Measurements from ENCODE around the gene LSMEM2.
"Not testable (repeated sequence)": the region's sequence is repeated elsewhere in the genome, so short reads cannot be mapped to it uniquely, and the experiment has no call there.

The LSMEM2 gene

DNA sequence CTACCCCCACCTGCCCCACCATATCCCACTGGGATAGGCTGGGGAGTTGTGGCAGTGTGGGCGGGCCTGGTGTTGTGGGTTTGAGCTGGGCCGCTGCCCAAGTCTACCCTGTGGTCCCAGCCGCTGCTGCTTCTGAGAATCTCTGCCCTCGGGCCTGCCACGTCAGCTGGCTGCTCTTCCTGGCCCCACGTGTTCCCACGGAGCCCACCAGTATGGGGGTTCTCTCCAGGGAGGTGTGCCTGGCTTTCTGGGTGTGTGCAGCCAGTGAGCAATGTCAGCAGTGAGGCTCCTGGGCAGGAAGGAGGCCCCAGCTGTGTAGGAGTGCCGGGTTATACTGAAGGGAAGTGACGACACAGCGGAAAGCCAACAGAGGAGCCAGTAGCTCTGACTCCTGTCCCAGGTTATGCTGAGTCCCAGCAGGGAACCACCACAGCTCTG is 32.4 kb upstream of the LSMEM2 start:
- DNase-seq, result peak; percentile 77

GRCh38 chr3:50248387-50248786 is 30.5 kb upstream of the LSMEM2 start:
- no peak for DNase-seq

DNA sequence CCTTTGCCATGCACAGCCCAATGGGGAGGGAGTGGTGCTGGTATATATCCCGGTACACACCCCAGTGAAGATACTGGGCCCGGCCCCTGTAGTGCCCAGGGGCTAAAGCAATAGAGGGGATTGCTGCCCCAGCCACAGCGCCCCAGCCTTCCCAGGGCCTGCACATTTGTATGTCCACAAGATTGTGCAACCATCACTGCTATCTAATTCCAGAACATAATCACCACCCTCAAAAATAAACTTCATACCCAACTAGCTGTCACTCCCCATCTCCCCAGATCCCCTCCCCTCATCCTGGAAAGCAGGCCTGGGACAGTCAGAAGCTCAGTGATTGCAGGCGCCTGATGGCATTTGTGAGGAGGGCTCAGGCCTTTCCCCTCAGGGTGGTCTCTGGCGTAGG is 29.4 kb upstream of the LSMEM2 start:
- DNase-seq, result no peak

DNA sequence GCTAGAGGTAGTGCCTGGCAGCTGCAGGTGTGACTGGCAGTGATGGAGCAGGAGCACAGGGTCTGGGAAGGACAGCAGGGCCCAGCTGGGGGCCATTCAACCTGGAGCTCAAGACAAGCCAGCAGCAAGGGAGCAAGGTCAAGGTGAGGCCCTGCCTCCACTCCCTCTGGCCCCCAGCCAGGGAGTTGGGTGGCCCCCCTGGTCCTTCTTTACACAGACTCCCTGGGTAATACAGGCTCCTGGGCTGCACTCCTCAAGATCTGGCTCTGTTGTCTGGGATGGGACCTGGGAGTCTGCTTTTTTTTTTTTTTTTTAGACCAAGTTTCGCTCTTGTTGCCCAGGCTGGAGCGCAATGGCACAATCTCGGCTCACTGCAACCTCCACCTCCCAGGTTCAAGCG is 28.4 kb upstream of the LSMEM2 start:
- no peak for DNase-seq

DNA sequence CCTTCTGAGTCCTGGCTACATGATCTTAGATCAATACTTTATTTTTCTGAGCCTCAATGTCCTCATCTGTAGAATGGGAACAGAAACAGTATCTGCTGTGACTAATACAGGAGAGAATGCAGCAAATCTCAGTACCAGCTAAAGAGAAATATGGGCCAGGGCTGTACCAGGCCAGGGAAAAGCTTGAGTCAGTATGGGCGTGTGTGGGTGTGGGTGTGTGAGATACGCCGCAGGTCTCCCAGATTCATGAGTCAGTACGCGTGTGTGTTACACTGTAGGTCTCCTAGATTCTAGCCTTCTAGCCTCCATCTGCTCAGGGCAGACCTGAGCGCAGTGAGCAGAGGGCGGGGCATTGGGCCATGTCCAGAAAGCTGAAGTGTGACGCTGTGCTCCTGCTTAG is 27.7 kb upstream of the LSMEM2 start:
- DNase-seq, result no peak

DNA sequence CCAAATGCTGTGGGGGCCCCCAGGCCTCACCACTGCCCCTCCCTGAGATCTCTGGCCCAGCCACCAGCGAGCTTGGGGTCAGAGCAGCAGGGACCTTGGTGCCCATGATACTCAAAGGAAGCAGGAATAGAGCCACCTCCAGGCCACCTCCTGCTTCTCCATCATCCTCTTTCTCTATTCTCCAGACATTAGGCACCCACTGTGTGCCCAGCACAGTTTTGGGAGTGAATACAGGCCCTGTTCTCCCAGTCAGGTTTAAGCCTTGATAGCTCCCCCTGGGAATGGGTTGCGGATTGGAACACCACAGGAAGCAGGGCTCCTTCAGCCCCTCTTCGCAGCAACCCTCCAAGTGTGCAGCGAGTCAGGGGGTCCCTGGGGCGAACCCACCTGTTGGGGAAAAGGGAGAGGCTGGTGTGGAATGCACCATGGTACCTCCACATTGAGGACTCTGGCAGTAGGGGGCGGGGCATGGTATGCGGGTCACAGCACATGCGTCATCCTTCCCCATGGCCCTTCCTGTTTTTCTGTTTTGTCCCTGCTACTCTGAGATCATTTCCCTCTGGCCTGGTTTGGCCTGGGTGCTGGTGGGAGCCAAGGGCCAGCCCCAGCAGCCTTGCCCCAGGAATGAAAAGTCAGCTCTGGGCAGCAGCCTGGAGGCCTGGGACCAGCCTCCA is 24.2 kb upstream of the LSMEM2 start:
- DNase-seq, result no peak

GRCh38 chr3:50255251-50255615 is 23.7 kb upstream of the LSMEM2 start:
- no peak for DNase-seq

GRCh38 chr3:50256978-50257890 is 21.7 kb upstream of the LSMEM2 start:
- DNase-seq, result no peak

DNA sequence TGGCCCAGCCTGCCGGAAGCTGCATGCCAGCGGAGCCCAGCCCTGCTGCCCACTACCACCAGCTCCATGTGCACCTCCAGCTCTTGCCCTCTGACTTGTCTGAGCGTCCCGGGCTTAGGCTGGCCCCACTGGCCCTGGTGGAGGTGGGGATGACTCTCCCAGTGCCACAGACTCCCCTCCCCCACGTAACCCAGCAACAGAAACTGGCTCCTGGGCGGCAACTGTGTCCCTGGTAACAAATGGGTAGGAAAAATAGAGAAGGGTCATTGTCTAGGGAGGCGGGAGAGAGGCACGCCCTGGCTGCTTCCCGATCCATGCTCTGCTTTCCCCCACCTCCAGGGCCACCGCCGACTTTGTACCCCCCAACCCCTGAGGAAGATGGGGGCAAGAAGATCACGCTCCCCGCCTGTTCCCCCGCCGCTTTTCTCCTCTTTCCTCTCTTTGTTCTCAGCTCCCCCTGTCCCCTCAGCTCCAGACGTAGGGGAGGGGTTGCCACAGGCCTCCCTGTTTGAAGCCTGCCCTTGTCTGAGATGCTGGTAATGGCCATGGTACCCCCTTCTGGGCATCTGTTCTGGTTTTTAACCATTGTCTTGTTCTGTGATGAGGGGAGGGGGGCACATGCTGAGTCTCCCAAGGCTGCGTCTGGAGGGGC is 20.7 kb upstream of the LSMEM2 start:
- DNase-seq, result no peak

GRCh38 chr3:50258979-50259378 is 19.9 kb upstream of the LSMEM2 start:
- no peak for DNase-seq

- DNase-seq, result no peak
These were observed 19.4 kb upstream of the LSMEM2 start for GRCh38 chr3:50259432-50260026.

DNA sequence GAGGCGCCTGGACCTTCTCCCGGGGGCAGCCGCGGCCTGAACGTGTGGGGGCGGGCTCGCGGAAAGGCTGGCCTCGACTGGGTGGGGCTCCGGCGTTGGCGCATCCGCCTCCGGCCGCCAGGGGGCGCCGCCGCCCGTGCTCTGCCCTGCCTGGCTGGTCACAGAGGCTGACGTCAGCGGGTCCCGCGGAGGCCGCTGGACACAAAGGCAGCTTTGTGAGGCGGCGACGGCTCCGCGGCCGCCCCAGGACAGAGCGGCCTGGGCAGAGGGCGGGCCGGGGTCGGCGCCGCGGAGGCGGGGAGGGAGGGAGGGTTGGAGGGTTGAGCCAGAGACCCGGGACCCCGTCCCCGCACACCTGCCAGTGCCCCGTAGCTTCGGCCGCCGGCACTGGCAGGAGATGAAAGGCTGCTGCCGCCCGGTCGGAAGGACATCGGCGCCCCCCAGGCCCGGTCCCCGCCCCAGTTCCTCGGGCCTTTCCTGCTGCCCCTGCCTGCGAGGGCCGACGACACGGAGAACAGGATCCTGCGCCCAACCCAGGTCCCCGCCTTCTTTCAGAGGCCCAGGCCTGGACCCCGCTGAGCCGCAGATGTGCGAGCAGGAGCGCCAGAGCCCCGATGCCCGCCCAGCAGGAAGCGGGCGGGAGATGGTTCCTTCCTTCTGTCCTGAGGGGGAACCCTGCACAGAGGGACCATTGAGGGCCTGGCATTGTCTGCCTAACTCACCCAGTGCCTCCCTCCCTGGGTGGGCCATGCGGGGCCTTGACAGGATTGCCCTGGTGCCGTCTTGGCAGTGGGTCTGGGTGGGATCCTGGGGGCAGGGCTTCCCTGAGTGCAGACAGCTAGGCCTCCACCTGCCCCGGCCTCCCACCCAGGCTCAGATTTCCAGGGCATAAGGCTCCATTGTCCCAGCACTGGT is 18.6 kb upstream of the LSMEM2 start:
- peak; percentile 84 for DNase-seq

GRCh38 chr3:50260942-50261441 is 17.9 kb upstream of the LSMEM2 start:
- no peak for DNase-seq

- DNase-seq, result no peak
These were observed 17.4 kb upstream of the LSMEM2 start for GRCh38 chr3:50261505-50261904.

GRCh38 chr3:50262200-50262599 is 16.7 kb upstream of the LSMEM2 start:
- DNase-seq, result not testable (repeated sequence)

- no peak for DNase-seq
These were observed 16.1 kb upstream of the LSMEM2 start for GRCh38 chr3:50262778-50263177.

DNA sequence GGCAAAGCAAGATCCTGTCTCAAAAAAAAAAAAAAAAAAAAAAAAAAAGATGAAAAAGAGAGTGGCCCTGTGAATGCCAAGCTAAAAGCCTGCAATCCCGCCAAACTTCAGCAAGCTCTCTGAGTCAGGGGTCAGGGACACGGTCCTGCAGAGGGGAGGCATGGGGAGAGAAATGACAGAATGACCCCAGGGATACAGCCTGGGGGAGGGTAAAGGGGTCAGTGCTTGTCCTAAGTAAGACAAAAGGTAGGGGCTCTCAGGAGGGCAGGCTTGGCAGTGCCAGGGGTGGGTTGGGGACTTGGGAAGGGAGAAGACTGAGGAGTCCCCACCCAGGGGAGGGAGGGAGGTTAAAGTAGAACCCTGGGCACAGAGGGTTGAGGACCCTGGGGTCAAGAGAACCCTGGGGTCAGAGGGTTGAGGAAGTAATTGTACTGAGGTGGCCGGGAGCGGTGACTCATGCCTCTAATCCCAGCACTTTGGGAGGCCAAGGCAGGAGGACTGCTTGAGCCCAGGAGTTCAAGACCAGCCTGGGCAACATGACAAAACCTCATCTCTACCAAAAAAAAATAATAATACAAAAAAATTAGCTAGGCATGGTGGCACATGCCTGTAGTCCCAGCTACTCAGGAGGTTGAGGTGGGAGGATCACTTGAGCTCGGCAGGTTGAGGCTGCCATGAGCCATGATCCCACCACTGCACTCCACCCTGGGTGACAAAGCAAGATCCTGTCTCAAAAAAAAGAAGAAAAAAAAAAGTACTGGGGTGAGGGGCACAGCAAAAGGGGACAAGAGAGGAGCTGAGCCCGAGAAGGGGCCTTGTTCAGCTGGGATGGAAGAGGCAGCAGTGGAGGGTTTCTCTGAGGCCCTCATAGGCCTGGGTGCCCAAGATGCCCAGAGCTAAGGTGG is 15.2 kb upstream of the LSMEM2 start:
- no peak for DNase-seq

- no peak for DNase-seq
These were observed 14.4 kb upstream of the LSMEM2 start for GRCh38 chr3:50264383-50264963.

GRCh38 chr3:50264964-50265485 is 13.9 kb upstream of the LSMEM2 start:
- no peak for DNase-seq

DNA sequence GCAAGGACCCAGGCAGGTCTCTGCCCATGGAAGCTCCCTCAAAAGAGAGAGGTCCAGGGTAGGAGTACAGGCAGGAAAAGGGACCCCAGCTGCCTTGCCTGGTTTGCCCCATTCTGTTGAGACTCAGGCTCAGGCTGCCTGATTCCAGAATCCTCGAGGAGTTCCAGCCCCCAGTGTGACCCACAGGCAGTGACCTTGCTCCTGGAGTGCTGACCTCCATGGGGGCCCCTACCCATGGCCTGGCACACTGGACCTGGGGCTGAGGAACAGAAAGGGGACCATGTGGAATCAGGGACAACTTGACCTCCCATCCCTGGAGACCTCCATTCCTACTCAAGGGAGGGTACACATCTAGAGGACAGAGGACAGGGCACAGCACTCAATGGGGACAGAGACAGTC is 13.3 kb upstream of the LSMEM2 start:
- DNase-seq, result no peak
